HL-60 (cell line): ENCODE measurements around the gene HIF3A.

Experiments used
- DNase-seq, 2 experiments: peaks; one replicate each; pipeline ENCODE4 v3.0.0-alpha.2; 2010 to 2020; ENCODE audit warnings: low read depth in 1 of 2, low spot score in 1 of 2
- H3K27ac ChIP-seq: fragments of 250-450 bp; sonication (Bioruptor Pico); replicated peaks from 2 replicates; pipeline ENCODE4 v1.5.1; 2020; ENCODE audit warnings: mild to moderate bottlenecking, moderate library complexity
- H3K27me3 ChIP-seq: fragments of 250-450 bp; sonication (Bioruptor Pico); 2 replicates; pipeline ENCODE4 v1.5.1; 2021; ENCODE audit warnings: mild to moderate bottlenecking, moderate library complexity; ENCODE audit not compliant: insufficient read depth, poor library complexity, severe bottlenecking
- H3K4me3 ChIP-seq: replicated peaks from 2 replicates; pipeline ENCODE4 v1.5.1; 2011; ENCODE audit warnings: mild to moderate bottlenecking, control low read depth, low read length; ENCODE audit not compliant: insufficient read depth
- CTCF ChIP-seq: IDR thresholded peaks from one replicate; pipeline ENCODE4 v1.5.1; 2011; ENCODE audit warnings: low read length, control low read depth, inconsistent platforms; ENCODE audit not compliant: insufficient read depth
- GABPA ChIP-seq: IDR thresholded peaks from 2 replicates; pipeline ENCODE4 v1.6.1; 2012; ENCODE audit warnings: low read depth
- POLR2AphosphoS5 ChIP-seq: IDR thresholded peaks from 2 replicates; pipeline ENCODE4 v1.6.1; 2012; ENCODE audit warnings: low read depth
- REST ChIP-seq: IDR thresholded peaks from 2 replicates; pipeline ENCODE4 v1.6.1; 2012; ENCODE audit warnings: low read depth; ENCODE audit not compliant: insufficient replicate concordance
- SPI1 ChIP-seq: IDR thresholded peaks from 2 replicates; pipeline ENCODE4 v1.6.1; 2012; ENCODE audit warnings: low read depth, mild to moderate bottlenecking, borderline replicate concordance

Gene HIF3A

GRCh38 chr19:46345157-46345556, 48.3 kb downstream of the HIF3A start:
- H3K27me3 ChIP-seq = peaks cover 2% of the 10 kb centered on the region
- TF ChIP-seq CTCF (no peak), SPI1 (no peak), POLR2AphosphoS5 (no peak), GABPA (no peak)
- no peak for DNase-seq
- no peak overlapping the region for H3K27ac ChIP-seq
- H3K4me3 ChIP-seq = no peak overlapping the region

- Histone ChIP-seq H3K27me3 (no peaks in the 10 kb centered on the region), H3K27ac (peak within 1 kb of the TSS; percentile 92), H3K4me3 (peak within 1 kb of the TSS; percentile 87)
- TF ChIP-seq REST (peak; percentile 40), SPI1 (no peak), CTCF (peak; percentile 93), GABPA (no peak)
- DNase-seq = peak; percentile 94
Measured at GRCh38 chr19:46346821-46347571, 50.2 kb downstream of the HIF3A start, which contains the start of gene PPP5C. PPP5C (plus strand) TSS chr19:46347087; CDS start chr19:46347097, 10 bp downstream.

DNA sequence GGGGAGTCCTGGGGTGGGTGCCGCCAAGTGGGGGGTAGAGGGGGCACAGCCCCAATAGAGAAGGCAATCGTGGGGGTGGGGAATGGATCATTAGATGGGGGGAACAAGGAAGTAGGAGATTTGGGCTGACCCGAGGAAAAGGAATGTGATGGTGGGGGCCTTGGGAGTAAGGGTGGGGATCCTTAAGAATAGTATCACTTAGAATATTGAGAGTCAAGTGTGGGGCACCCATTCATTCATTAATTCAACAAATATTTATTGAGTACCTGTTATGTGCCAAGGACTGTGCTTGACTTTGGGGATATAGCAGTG, 50.7 kb downstream of the HIF3A start:
- TF ChIP-seq POLR2AphosphoS5 (no peak), CTCF (no peak), REST (no peak), SPI1 (no peak), GABPA (no peak)
- Histone ChIP-seq H3K27ac (peak overlapping the region; percentile 92), H3K4me3 (peak overlapping the region; percentile 87), H3K27me3 (no peaks in the 10 kb centered on the region)
- DNase-seq = no peak

DNA sequence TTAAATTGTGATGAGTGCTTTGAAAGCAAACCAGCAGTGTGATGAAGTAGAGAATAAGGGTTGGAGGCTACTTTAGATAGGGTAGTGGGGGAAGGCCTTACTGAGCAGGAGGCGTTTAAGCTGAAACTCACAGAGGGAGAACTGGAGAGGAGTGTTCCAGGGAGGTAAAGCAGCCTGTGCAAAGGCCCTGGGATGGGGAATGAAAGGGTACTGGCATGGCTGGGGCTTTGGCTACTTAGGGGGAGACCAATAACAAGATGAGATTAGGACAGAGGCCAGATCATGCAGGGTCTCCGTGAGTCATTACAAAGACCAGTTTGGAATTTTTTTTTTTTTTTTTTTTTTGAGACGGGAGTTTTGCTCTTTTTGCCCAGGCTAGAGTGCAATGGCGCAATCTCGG, 51.1 kb downstream of the HIF3A start:
- no peak for TF ChIP-seq GABPA
- TF ChIP-seq CTCF = no peak
- TF ChIP-seq SPI1 = no peak
- TF ChIP-seq POLR2AphosphoS5 = no peak
- TF ChIP-seq REST = no peak
- peak overlapping the region; percentile 87 for H3K4me3 ChIP-seq
- DNase-seq = no peak
- no peak overlapping the region for H3K27ac ChIP-seq
- H3K27me3 ChIP-seq = no peaks in the 10 kb centered on the region
